WI38 (cell line): ENCODE measurements around the gene CCDC154.

Source experiments
- H3K4me3 ChIP-seq: 2 replicates; pipeline ENCODE4 v1.5.1; 2011; ENCODE audit warnings: low read depth, mild to moderate bottlenecking, control low read depth, low read length
- TF ChIP-seq, protein P1 (sequence below): IDR thresholded peaks from 2 replicates; pipeline ENCODE4 v1.5.1; 2012; ENCODE audit warnings: low read depth, mild to moderate bottlenecking, control low read depth, low read length

Gene CCDC154

DNA sequence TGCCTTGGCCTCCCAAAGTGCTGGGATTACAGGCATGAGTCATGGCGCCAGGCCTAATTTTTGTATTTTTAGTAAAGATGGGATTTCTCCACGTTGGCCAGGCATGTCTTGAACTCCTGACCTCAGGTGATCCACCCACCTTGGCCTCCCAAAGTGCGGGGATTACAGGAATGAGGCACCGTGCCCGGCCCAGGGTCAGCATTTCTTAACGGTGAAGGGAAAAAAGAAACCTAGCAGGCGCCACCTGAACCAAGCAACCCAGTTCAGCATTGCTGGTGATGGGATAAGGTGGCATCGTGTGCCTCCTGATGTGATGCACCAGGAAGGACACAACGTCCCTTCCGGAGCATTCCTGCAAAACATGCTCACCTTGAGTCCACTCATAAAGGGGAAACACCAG lies 32.7 kb upstream of the CCDC154 start:
- TF ChIP-seq, protein P1, sequence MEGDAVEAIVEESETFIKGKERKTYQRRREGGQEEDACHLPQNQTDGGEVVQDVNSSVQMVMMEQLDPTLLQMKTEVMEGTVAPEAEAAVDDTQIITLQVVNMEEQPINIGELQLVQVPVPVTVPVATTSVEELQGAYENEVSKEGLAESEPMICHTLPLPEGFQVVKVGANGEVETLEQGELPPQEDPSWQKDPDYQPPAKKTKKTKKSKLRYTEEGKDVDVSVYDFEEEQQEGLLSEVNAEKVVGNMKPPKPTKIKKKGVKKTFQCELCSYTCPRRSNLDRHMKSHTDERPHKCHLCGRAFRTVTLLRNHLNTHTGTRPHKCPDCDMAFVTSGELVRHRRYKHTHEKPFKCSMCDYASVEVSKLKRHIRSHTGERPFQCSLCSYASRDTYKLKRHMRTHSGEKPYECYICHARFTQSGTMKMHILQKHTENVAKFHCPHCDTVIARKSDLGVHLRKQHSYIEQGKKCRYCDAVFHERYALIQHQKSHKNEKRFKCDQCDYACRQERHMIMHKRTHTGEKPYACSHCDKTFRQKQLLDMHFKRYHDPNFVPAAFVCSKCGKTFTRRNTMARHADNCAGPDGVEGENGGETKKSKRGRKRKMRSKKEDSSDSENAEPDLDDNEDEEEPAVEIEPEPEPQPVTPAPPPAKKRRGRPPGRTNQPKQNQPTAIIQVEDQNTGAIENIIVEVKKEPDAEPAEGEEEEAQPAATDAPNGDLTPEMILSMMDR, result no peak
- H3K4me3 ChIP-seq, result no peak overlapping the region

DNA sequence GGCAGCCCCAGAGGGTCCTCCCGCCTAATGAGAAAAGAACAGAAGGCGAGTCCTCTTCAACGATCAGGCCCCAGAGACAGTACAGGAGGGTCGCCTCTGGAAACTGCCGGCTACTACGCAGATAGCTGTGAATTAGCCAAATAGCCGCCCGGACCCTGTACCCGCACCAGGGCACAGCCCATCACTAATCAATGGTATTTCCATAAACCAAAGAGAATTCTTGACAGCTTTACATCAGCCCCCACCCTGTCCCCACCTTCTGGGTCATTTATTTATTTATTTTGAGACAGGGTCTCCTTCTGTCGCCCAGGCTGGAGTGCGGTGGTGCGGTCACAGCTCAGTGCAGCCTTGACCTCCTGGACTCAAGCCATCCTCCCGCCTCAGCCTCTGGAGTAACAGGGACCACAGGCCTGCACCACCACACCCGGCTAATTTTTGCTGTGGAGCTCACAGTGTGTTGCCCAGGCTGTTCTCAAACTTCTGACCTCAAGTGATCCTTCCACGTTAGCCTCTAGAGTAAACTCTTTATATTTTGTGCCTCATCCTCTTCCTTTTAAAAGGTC lies 31.3 kb upstream of the CCDC154 start:
- peak overlapping the region; percentile 71 for H3K4me3 ChIP-seq
- TF ChIP-seq, protein P1, result no peak

DNA sequence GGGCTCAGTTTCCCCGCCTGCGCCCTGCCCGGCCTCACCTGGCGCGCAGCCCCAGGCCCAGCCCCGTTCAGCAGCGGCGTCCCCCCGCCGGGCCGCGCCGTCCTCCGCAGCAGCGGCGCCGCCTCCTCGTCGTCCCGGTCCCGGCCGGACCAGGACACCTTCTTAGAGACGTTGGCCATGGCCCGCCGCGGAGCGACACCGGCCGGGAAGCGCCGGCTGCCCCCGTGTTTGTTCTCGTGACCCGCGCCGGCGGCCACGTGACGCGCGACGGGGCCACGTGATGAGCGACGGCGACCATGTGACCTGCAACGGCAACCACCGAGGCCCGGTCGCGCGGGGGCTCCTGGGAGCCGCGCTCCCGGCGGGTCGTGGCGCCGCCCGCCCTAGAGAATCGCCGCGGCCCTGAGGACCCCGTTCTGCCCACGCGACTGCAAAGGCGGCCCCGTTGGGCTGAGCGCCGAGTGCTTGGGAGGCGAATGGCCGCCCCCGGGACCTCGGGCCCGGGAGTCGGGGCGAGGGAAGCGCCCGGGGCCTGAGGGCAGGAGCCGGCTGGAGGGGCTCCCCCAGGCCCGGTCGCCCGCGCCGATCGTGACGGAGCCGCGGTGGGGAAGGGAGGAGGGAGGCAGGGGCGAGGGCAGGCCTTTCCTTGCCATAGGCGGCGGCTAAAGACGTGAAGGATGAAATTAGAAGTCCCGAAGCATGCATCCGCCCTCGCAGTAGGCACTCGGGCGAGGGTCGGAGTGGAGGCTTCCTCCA lies 30.6 kb upstream of the CCDC154 start, which contains the start of gene CLCN7:
TSS of gene CLCN7 (minus strand) at position 233 of the 756 bp plus-strand sequence. CDS start at position 179, 54 bp downstream.
- H3K4me3 ChIP-seq, result peak within 1 kb of the TSS; percentile 71
- TF ChIP-seq, protein P1, result no peak

DNA sequence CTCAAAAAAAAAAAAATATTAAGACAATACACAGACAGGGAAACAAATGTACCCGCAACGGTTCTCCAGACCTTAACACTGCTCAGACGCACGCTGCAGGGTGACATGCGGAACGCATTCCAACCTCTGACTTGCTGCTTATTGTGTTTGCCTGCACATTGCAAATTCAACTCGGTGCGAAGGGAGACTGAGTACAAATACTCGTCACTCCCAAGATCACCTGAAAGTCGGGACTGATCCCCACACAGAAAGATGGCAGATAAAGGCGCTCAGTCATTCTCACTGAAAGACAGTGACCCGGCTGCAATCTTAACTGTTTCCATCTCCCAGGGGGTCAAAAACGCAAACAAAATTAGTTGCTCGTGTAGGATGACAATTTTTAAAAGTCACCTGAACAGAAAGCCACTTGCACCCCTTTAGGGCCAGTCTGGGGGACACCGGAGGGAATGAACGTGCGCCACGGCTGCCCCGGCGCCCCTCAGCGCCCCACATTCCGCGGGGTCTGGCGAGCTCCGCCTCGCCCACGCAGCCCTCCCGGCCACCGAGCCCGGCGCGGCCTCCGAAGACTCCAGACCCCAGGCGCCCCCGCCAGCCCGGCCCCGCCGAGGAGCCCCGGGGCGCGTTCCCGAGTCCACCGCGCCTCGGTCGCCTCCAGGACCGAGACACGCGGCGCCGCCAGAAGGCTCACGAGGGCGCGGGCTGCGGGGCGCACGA lies 29.9 kb upstream of the CCDC154 start:
- peak overlapping the region; percentile 71 for H3K4me3 ChIP-seq
- TF ChIP-seq, protein P1, result no peak

DNA sequence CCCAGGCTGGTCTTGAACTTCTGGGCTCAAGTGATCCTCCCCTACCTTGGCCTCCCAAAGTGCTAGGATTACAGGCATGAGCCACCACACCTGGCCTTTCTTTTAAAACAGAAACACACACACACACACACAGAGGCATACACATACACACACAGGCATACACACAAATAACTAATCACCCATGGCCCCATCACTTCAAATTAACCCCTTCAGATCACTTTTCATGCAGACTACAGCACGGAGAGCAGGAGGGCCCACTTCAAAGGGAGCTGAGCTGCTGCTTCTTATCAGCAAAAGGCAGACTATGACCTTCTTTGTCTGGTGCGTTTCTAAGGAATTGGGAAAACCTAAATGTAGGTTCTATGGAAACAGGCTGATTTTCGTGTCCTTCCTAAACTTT lies 28.6 kb upstream of the CCDC154 start:
- no peak overlapping the region for H3K4me3 ChIP-seq
- TF ChIP-seq, protein P1, result no peak

GRCh38 chr16:1471569-1472194 lies 27.3 kb upstream of the CCDC154 start:
- H3K4me3 ChIP-seq, result no peak overlapping the region
- TF ChIP-seq, protein P1, result no peak
